SK-N-MC (cell line): ENCODE results near the gene RANBP17.
"Not testable (repeated sequence)": the region's sequence is repeated elsewhere in the genome, so short reads cannot be mapped to it uniquely, and the experiment has no call there.

Experiments used
- EZH2 ChIP-seq: fragments of 200-600 bp; sonication (generic); IDR thresholded peaks from one replicate; pipeline ENCODE4 v1.6.1; 2017; ENCODE audit warnings: antibody characterized with exemption
- POLR2AphosphoS5 ChIP-seq: IDR thresholded peaks from 2 replicates; pipeline ENCODE4 v1.6.1; 2012; ENCODE audit warnings: mild to moderate bottlenecking, low read depth, low read length, borderline replicate concordance

DNA sequence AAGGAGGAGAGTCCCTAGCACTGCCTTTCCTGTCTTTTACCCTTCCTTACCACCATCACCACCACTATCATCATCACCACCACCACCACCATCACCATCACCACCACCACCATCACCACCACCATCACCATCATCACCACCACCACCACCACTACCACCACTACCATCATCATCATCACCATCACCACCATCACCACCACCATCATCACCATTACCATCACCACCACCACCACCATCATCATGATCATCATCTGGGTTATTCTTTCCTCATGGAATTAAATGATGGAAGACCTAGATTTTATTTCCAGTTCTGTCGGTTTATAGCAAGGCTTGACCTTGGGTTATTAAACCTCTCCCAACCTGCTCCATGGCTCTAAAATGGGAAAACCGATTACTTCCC lies 27.8 kb upstream of the RANBP17 start:
- TF ChIP-seq POLR2AphosphoS5, EZH2: not testable (repeated sequence)
